GM03348 (cell line): Measurements from ENCODE around the gene PDCD7.
A peak's percentile ranks its signal among the peaks of the same experiment; 100 is the strongest.
"Not testable (repeated sequence)": the region's sequence is repeated elsewhere in the genome, so short reads cannot be mapped to it uniquely, and the experiment has no call there.

ENCODE experiments used
- DNase-seq: peaks from one replicate; pipeline ENCODE4 v3.0.0; 2012; ENCODE audit warnings: low spot score

The PDCD7 gene

GRCh38 chr15:65074946-65075345 lies 58.7 kb downstream of the PDCD7 start:
- DNase-seq, result not testable (repeated sequence)

DNA sequence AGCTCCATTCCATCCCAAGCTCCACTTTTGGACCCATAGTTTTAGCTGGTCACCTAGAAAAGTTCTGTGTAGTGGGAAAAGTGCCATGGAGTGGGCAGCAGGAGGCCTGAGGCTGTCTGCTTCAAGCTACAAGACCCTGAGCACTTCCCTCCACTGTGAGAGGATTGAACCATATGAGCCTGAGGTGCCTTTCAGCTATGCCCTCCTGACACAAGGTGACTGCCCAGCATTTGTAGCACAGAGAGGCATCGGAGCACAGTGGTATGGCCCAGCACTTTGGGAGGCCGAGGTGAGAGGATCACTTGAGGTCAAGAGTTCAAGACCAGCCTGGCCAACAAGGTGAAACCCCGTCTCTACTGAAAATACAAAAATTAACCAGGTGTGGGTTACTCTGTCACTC lies 61.0 kb downstream of the PDCD7 start:
- no peak for DNase-seq

DNA sequence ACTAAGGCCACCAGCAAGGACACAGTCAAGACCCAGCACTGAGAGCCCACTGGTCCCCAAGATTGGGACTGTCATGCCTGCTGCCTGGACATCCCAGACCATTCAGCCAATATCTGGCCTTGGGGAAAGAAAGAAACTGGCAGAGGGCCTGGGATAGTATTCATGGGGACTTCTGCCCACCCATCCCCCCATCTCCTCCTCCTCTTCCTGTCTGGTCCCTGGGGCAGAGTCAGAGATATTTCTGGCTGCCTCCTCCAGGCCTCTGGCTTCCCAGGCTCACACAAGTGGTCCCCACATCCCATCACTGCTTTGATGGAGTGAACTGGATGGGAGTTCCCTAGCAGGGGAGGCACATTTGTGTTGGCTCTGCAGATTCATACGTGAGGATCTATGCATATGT lies 61.6 kb downstream of the PDCD7 start:
- DNase-seq, result peak; percentile 63

DNA sequence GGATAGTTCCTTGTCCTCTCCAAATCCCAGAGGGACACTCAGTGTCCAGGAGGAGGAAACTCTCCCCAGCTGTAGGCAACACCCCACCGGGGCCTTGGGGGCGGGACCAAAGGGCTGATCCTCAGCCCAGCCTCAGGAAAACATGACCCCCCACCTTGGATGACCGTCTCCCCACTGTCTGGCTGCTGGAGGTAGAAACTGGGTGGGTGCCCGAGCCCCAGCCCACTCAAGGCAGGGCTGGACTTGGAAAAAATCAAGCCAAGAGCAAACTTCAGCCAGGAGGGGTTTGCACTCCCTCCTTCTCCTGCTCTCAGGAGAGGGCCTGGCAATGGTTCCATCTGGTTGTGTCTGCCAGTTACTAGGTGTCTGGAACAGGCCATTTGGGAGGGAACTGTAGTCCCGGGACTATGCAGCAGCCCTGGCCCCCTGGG lies 62.2 kb downstream of the PDCD7 start:
- DNase-seq, result peak; percentile 36

GRCh38 chr15:65069779-65070546 lies 63.6 kb downstream of the PDCD7 start:
- no peak for DNase-seq

GRCh38 chr15:65069179-65069578 lies 64.4 kb downstream of the PDCD7 start:
- peak; percentile 88 for DNase-seq

DNA sequence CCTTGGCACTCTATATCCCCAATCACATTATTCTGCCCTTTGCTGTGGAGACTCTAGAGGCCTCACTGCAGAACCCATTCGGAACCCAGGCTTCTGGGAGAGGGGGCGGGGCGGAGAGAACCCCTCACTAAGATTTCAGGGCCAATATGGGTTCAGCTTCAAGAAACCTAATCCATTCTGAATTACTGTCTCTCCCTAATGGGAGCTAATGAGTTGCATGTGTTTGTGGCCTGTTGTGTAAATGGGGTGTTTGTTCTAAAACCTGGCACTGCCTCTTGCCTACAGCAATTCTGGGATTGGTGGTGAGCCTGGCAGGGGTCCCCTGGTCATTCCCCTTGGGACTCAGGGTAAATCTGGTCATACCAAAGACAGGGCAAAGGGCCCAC lies 65.2 kb downstream of the PDCD7 start:
- DNase-seq, result no peak

DNA sequence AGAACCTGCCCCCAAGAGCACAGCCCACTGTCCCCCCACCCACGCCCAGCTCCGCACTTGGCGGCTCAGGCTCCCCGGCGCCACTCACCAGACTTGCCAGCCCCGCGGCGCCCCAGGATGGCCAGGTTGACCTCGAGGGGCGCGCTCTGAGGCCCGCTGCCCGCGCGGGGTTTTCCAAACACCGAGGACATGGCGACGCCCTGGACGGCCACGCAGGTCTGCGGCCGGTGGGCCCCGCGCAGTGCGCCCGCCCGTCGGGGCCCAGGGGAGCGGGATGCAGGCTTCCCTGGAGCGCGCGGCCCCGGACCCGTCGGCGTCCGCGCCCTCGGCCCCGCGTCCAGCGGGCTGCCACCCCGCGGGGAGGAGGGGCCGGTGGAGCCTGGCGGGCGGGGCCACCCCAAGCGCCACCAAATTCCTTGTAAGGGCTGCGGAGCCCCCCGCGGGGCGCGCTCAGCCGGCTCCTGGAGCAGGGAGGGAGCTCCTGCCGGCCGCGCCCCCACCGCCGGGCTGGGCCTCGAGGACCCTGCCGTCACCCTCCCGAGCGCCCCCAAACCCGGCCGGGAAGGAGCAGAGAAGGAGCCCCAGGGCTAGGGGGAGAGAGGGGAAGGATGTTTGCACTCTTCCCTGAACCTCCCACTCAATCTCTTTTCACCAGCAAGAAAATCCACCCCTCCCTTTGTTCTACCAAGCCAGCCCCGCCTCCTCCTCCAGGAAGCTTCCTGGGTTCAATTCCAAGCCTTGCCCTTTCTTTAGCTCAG lies 65.8 kb downstream of the PDCD7 start, which contains the start of gene RASL12:
Gene RASL12, minus strand, starts transcription at position 347 of the 758 bp plus-strand sequence. Its CDS starts 156 bp downstream, at position 191.
- DNase-seq, result peak; percentile 36
